ENCODE results near the gene DLG1.

DNA sequence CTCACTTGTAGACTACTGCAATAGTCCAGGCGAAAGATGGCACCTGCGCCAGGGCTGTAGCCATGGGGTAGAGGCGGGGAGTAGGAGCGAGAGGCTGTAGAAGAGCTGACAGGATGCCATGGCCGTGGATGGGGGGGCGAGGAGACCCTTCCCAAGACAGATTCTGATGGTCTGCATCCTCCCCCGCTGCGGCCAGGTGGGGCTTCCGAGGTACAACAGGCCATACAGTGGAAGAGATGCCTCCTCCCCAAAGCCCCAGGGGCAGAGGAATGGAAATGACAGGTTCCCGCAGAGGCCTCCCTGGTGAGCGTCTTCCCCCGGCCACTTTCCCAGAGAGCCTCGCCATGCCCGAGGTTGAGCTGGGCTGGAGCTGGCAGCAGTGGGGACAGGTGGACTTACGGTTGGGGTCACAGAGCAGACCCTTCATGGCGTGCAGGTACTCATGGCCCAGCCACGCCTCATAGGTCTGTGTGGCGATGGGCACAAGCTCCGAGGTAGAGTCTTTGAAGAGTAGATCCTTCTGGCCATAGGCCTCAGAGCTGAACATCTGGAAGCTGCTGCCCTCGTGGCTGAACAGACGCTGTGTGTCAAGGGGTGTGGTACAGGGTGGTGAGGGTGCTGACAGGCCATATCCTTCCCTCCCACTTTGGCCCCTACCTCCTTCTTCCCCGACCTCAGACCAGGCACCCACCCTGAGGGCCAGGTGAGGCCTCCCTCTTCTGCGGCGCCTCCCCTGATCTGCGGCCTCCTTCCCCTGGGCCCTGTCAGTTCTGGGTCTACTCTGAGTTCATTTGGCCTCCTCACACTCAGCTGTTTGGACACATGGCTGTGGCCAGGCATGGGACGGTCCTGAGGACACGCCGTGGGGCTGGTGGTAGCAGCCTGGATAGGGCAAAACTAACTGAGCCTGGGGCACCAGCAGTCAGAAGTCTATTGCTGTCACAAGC is 282.3 kb downstream of the DLG1 start:
- no peak for TF ChIP-seq NFIC (IDR thresholded peaks at IDR 0.05)
- no peak for TF ChIP-seq FOXM1 (IDR thresholded peaks at IDR 0.05; ENCODE audit: borderline replicate concordance, low read depth)
- TF ChIP-seq, protein P1, sequence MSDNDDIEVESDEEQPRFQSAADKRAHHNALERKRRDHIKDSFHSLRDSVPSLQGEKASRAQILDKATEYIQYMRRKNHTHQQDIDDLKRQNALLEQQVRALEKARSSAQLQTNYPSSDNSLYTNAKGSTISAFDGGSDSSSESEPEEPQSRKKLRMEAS (IDR thresholded peaks at IDR 0.05), result no peak
- TF ChIP-seq, protein P2, sequence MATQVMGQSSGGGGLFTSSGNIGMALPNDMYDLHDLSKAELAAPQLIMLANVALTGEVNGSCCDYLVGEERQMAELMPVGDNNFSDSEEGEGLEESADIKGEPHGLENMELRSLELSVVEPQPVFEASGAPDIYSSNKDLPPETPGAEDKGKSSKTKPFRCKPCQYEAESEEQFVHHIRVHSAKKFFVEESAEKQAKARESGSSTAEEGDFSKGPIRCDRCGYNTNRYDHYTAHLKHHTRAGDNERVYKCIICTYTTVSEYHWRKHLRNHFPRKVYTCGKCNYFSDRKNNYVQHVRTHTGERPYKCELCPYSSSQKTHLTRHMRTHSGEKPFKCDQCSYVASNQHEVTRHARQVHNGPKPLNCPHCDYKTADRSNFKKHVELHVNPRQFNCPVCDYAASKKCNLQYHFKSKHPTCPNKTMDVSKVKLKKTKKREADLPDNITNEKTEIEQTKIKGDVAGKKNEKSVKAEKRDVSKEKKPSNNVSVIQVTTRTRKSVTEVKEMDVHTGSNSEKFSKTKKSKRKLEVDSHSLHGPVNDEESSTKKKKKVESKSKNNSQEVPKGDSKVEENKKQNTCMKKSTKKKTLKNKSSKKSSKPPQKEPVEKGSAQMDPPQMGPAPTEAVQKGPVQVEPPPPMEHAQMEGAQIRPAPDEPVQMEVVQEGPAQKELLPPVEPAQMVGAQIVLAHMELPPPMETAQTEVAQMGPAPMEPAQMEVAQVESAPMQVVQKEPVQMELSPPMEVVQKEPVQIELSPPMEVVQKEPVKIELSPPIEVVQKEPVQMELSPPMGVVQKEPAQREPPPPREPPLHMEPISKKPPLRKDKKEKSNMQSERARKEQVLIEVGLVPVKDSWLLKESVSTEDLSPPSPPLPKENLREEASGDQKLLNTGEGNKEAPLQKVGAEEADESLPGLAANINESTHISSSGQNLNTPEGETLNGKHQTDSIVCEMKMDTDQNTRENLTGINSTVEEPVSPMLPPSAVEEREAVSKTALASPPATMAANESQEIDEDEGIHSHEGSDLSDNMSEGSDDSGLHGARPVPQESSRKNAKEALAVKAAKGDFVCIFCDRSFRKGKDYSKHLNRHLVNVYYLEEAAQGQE (IDR thresholded peaks at IDR 0.05; ENCODE audit: low read depth), result no peak
- TF ChIP-seq YY1 (IDR thresholded peaks at IDR 0.05; ENCODE audit: low read depth), result no peak
- TF ChIP-seq EP300 (IDR thresholded peaks at IDR 0.05; ENCODE audit: borderline replicate concordance), result no peak
- no peak for TF ChIP-seq CEBPB (IDR thresholded peaks at IDR 0.05)
- TF ChIP-seq RAD21 (IDR thresholded peaks at IDR 0.05; ENCODE audit: low read depth), result no peak
- no peak for TF ChIP-seq CREB1 (IDR thresholded peaks at IDR 0.05; ENCODE audit: low read depth)
- TF ChIP-seq TAF1 (IDR thresholded peaks at IDR 0.05; ENCODE audit: low read depth), result no peak
- TF ChIP-seq EGR1 (IDR thresholded peaks at IDR 0.05), result no peak
